Nephron progenitor cell (in vitro differentiated cells): ENCODE measurements around the gene USP6NL.

Experiments
- DNase-seq: peaks from one replicate; pipeline ENCODE4 v3.0.0; 2021
- H3K27ac Mint-ChIP-seq: 2 replicates; pipeline ENCODE4 v1.8.0; 2021; ENCODE audit warnings: mild to moderate bottlenecking, moderate library complexity, mixed read lengths
- H3K27me3 Mint-ChIP-seq: 2 replicates; pipeline ENCODE4 v1.8.0; 2021; ENCODE audit warnings: mild to moderate bottlenecking, low read depth, mixed read lengths; ENCODE audit not compliant: poor library complexity
- H3K36me3 Mint-ChIP-seq: 2 replicates; pipeline ENCODE4 v1.8.0; 2021; ENCODE audit warnings: low read depth, mixed read lengths
- H3K4me1 Mint-ChIP-seq: 2 replicates; pipeline ENCODE4 v1.8.0; 2021; ENCODE audit warnings: mixed read lengths
- H3K4me3 Mint-ChIP-seq: 2 replicates; pipeline ENCODE4 v1.8.0; 2021; ENCODE audit warnings: mild to moderate bottlenecking, moderate library complexity, mixed read lengths
- H3K9me3 Mint-ChIP-seq: 2 replicates; pipeline ENCODE4 v1.8.0; 2021; ENCODE audit warnings: mild to moderate bottlenecking, moderate library complexity, mixed read lengths
- TF ChIP-seq, protein P1 (sequence below): fragments of 200-600 bp; sonication (generic); IDR thresholded peaks from 2 replicates; pipeline ENCODE4 v1.5.0; 2021; ENCODE audit warnings: antibody characterized with exemption

The USP6NL gene

DNA sequence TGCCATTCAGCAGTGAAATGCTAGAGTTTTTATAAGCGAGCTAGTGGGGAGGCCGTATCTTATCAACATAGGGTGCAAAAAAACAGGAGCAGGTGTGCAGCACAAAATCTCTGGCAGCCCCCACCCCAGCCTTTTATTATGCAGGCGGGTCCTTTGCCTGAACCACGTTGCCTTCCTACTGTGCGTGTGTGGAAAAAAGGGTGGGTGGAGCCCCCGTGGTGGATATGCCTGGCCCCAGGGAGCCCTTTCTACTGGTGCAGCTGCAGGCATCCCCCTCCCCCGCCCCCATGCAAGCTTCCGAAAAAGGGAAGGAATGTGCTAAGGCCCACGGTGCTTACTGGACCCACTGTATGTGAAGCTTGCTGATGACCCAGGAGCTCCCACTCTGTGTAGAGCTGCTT, 175.9 kb downstream of the USP6NL start:
- Mint-ChIP-seq H3K27ac (no peak overlapping the region), H3K27me3 (peaks cover 3% of the 10 kb centered on the region), H3K36me3 (no peaks in the 10 kb centered on the region), H3K9me3 (peaks cover 2% of the 10 kb centered on the region), H3K4me1 (peaks cover 58% of the 10 kb centered on the region), H3K4me3 (no peak overlapping the region)
- DNase-seq = no peak
- TF ChIP-seq, protein P1, sequence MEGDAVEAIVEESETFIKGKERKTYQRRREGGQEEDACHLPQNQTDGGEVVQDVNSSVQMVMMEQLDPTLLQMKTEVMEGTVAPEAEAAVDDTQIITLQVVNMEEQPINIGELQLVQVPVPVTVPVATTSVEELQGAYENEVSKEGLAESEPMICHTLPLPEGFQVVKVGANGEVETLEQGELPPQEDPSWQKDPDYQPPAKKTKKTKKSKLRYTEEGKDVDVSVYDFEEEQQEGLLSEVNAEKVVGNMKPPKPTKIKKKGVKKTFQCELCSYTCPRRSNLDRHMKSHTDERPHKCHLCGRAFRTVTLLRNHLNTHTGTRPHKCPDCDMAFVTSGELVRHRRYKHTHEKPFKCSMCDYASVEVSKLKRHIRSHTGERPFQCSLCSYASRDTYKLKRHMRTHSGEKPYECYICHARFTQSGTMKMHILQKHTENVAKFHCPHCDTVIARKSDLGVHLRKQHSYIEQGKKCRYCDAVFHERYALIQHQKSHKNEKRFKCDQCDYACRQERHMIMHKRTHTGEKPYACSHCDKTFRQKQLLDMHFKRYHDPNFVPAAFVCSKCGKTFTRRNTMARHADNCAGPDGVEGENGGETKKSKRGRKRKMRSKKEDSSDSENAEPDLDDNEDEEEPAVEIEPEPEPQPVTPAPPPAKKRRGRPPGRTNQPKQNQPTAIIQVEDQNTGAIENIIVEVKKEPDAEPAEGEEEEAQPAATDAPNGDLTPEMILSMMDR = no peak

DNA sequence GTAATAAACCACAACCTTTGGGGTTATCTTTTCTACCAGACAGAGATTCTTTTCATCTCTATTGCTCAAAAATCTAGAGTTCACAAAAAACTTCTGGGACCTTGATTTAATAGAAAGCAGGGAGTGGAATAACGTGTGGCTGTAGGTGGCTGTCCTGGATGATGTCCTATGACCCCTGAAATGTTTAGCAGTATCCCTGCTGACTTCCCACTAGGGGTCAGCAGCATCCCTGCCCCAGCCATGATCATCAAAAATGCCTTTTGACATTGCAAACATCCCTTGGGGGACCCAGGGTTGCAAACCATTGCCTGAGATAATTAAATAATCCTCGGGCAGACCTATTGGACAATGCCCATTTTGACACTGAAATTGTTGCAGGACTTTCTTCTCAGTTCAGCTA, 177.1 kb downstream of the USP6NL start:
- DNase-seq = no peak
- H3K4me1 Mint-ChIP-seq = peaks cover 56% of the 10 kb centered on the region
- TF ChIP-seq, protein P1 = peak; percentile 30
- H3K9me3 Mint-ChIP-seq = peaks cover 13% of the 10 kb centered on the region
- H3K36me3 Mint-ChIP-seq = no peaks in the 10 kb centered on the region
- no peak overlapping the region for H3K4me3 Mint-ChIP-seq
- no peak overlapping the region for H3K27ac Mint-ChIP-seq
- peaks cover 3% of the 10 kb centered on the region for H3K27me3 Mint-ChIP-seq

DNA sequence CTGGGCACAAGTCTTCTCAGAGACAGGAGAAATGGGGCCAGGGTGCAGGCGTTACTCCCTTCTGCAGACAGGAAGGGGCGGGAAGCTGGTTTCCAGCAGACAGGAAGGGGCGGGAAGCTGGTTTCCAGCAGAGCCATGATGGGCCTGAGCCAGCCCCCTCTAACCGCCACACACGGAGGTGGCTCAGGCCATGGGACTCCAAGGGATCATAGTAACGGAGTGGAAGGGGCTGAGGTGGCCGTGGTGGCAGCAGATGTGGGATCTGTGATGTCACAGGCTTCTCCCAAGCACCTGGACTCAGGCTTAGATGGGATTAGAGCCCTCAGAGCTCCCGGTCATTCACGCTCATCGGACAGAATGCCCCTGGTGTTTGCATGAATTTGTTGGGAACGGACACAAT, 177.8 kb downstream of the USP6NL start:
- peaks cover 51% of the 10 kb centered on the region for H3K4me1 Mint-ChIP-seq
- H3K4me3 Mint-ChIP-seq = no peak overlapping the region
- DNase-seq = no peak
- TF ChIP-seq, protein P1 = no peak
- H3K27ac Mint-ChIP-seq = no peak overlapping the region
- no peaks in the 10 kb centered on the region for H3K36me3 Mint-ChIP-seq
- peaks cover 7% of the 10 kb centered on the region for H3K27me3 Mint-ChIP-seq
- peaks cover 19% of the 10 kb centered on the region for H3K9me3 Mint-ChIP-seq

DNA sequence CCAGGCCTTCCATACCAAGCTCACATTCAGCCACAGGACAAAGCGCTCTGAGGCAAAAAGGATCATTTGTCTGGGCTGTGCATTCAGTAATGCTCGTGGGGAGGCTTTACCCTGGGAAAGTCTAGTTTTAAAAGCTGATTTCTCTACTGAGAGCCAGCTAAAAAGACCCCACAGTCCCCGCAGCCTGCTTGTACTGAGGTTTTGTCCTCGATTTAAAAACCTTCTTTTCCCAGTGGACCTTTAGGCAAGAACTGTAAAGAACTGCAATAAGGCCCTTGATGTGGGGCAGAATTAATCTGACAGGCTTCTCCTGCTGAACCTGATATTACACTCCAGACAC, 180.3 kb downstream of the USP6NL start:
- DNase-seq = no peak
- TF ChIP-seq, protein P1 = no peak
- peaks cover 34% of the 10 kb centered on the region for H3K4me1 Mint-ChIP-seq
- H3K27me3 Mint-ChIP-seq = peaks cover 7% of the 10 kb centered on the region
- H3K27ac Mint-ChIP-seq = peak overlapping the region; percentile 43
- peaks cover 8% of the 10 kb centered on the region for H3K36me3 Mint-ChIP-seq
- no peak overlapping the region for H3K4me3 Mint-ChIP-seq
- H3K9me3 Mint-ChIP-seq = peaks cover 34% of the 10 kb centered on the region

DNA sequence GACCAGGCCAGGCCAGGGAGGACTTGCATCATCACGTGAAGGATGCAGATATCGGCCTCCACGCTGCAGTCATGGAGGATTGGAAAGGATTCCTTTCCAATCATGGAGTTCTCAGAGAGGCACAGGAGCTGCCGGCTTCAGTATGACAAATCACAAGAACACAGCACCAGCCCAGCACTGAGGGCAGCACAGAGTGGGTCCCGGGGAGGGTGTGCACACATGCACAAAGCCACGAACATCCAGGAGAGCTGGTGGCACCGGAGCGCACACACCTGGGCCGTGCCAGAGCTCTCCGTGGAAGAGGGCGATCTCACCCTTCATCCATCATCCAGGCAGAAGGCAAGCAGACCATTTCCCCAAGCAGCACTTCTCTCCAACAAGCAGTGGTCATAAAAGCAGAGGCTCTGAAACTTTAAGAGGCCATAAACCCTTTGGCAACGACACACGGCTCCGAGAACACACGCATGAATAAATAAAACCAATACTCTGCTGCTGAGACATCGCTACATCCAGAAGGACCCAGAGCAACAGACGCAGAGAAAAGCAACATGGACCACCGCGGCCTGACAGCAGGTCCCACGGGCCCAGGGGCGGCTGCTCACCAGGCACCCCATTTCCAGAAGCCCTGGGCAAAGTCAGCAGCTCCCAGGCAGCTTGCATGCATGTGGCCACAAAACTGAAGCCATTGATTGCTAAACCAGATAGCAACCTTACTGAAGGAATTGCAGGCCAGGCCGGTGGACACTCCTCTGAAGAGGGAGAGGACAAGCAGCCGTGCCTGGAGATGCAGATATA, 180.8 kb downstream of the USP6NL start:
- H3K4me3 Mint-ChIP-seq = no peak overlapping the region

More for the DNA sequence above, 180.8 kb downstream of the USP6NL start:
- peaks cover 28% of the 10 kb centered on the region for H3K4me1 Mint-ChIP-seq
- peak overlapping the region; percentile 78 for H3K27ac Mint-ChIP-seq
- DNase-seq = no peak
- H3K36me3 Mint-ChIP-seq = peaks cover 14% of the 10 kb centered on the region
- peaks cover 7% of the 10 kb centered on the region for H3K27me3 Mint-ChIP-seq
- peaks cover 40% of the 10 kb centered on the region for H3K9me3 Mint-ChIP-seq
- TF ChIP-seq, protein P1 = no peak
